Type B pancreatic cell (in vitro differentiated cells): ENCODE results near the gene RASGRP1. TPM values are rescaled to one million over a fixed set of nuclear protein-coding genes. Genes with fewer than 3 reads are reported as not detected.

Source experiments
- DNase-seq: peaks from one replicate; pipeline ENCODE4 v3.0.0; 2021; ENCODE audit warnings: mixed read lengths; ENCODE audit not compliant: unreplicated experiment; ENCODE audit errors: extremely low spot score
- H3K27ac Mint-ChIP-seq: 2 replicates; pipeline ENCODE4 v1.8.0; 2021; ENCODE audit warnings: mild to moderate bottlenecking, mixed read lengths
- H3K27me3 Mint-ChIP-seq: 2 replicates; pipeline ENCODE4 v1.8.0; 2021; ENCODE audit warnings: mixed read lengths
- H3K36me3 Mint-ChIP-seq: 2 replicates; pipeline ENCODE4 v1.8.0; 2021; ENCODE audit warnings: mixed read lengths
- H3K4me1 Mint-ChIP-seq: one replicate; pipeline ENCODE4 v1.8.0; 2021; ENCODE audit warnings: mixed read lengths; ENCODE audit not compliant: unreplicated experiment
- H3K4me3 Mint-ChIP-seq: 2 replicates; pipeline ENCODE4 v1.8.0; 2021; ENCODE audit warnings: mild to moderate bottlenecking, mixed read lengths
- H3K9me3 Mint-ChIP-seq: 2 replicates; pipeline ENCODE4 v1.8.0; 2021; ENCODE audit warnings: mixed read lengths
- total RNA-seq: library from RNA; stranded (reverse); gene quantifications from 2 replicates; pipeline ENCODE4 v1.2.1, GENCODE V29; 2021; ENCODE audit warnings: low replicate concordance
- TF ChIP-seq, protein P1 (sequence below): fragments of 200-600 bp; sonication (generic); conservative IDR thresholded peaks from 2 replicates; pipeline ENCODE4 v1.5.0; 2021; ENCODE audit warnings: antibody characterized with exemption, mild to moderate bottlenecking

Gene RASGRP1
- total RNA-seq, 1 donor from 2014 or later: 3.0 TPM

DNA sequence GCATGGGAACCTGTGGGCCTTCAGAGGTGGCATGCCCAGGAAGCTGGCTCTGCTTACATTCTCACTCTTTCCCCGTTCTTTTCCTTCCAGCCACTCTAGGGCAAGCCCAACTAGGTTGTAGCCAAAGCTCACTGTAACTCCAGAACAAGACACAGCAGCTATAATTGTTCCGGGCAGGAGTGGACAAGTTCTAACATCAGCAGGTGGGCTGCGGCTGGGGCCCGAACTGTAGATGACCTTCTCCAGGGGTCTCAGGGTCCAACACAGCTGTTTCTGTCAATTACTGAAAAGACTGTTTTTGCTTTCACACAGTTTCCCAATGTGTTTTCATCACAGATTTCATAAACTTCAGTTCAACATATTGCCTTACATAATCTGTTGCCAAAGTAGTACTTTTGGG is 11.5 kb downstream of the RASGRP1 start:
- TF ChIP-seq, protein P1, sequence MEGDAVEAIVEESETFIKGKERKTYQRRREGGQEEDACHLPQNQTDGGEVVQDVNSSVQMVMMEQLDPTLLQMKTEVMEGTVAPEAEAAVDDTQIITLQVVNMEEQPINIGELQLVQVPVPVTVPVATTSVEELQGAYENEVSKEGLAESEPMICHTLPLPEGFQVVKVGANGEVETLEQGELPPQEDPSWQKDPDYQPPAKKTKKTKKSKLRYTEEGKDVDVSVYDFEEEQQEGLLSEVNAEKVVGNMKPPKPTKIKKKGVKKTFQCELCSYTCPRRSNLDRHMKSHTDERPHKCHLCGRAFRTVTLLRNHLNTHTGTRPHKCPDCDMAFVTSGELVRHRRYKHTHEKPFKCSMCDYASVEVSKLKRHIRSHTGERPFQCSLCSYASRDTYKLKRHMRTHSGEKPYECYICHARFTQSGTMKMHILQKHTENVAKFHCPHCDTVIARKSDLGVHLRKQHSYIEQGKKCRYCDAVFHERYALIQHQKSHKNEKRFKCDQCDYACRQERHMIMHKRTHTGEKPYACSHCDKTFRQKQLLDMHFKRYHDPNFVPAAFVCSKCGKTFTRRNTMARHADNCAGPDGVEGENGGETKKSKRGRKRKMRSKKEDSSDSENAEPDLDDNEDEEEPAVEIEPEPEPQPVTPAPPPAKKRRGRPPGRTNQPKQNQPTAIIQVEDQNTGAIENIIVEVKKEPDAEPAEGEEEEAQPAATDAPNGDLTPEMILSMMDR: no peak
- no peak overlapping the region for H3K27ac Mint-ChIP-seq
- DNase-seq: no peak

DNA sequence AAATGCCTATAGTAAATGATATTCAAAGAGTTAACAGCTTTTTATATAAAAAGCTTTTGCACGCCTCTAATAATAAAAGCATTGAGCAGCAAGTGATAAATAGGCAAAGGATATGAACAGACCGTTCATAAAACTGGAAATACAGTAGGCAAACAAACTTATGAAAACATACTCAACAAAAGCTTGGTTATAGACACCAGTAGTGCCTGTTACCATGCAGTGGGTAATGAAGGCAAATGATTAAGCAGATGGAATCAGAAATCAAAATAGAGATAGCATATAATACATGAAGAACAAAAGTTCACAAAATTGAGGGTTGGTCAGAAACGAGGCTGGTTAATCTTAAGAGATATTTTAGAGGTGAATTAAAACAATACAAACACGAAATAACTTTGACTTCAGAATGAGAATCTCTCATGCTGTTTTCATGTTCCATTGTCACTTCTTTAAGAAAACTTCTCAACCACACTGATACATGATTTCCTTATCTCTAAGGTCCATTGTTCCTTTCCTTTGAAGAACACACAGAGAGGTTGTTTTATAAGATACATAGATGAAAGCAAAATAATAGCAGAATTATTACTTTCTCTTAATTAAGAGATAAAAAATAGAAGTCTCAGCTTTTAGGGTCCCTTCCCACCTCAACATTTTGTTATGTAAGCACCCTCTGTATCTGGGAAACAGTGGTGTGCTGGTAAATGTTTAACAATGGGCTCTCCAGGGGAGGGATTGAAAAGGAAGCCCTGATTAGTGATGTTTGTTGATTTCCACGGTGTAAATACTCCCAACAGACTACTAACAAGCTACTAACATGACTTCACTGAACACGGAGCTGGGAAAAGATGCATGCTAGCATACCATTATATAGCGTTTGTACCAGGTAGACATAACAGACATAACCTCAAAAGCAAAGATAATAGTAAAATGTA is 12.6 kb downstream of the RASGRP1 start:
- H3K4me1 Mint-ChIP-seq: peaks cover 18% of the 10 kb centered on the region
- no peaks in the 10 kb centered on the region for H3K27me3 Mint-ChIP-seq
- no peaks in the 10 kb centered on the region for H3K9me3 Mint-ChIP-seq

More for the DNA sequence above, 11.5 kb downstream of the RASGRP1 start:
- H3K27me3 Mint-ChIP-seq: no peaks in the 10 kb centered on the region
- H3K4me1 Mint-ChIP-seq: peaks cover 18% of the 10 kb centered on the region
- H3K9me3 Mint-ChIP-seq: no peaks in the 10 kb centered on the region
- H3K4me3 Mint-ChIP-seq: peak overlapping the region; percentile 12
- no peaks in the 10 kb centered on the region for H3K36me3 Mint-ChIP-seq

DNA sequence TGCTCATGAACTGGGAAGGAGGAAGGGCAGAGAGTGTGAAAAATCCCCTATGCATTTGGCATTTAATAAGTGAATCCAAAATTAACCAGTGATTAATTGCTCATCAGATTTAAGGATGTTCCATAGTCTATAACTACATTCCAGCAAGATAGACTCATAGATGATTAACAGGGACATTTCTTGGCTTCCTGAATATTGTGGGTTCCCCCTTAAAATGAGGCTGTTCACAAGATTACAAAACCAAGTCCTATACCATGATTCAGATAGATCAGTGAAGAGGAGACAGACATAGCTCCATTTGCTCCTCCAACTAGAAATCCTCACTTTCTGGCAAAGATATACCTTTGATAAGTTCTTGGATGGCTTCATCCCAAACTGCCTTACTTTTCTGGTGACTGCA is 15.4 kb downstream of the RASGRP1 start:
- no peaks in the 10 kb centered on the region for H3K36me3 Mint-ChIP-seq

More for the DNA sequence above, 12.6 kb downstream of the RASGRP1 start:
- DNase-seq: no peak
- TF ChIP-seq, protein P1: no peak
- Mint-ChIP-seq H3K4me3 (no peak overlapping the region), H3K36me3 (no peaks in the 10 kb centered on the region), H3K27ac (no peak overlapping the region)

DNA sequence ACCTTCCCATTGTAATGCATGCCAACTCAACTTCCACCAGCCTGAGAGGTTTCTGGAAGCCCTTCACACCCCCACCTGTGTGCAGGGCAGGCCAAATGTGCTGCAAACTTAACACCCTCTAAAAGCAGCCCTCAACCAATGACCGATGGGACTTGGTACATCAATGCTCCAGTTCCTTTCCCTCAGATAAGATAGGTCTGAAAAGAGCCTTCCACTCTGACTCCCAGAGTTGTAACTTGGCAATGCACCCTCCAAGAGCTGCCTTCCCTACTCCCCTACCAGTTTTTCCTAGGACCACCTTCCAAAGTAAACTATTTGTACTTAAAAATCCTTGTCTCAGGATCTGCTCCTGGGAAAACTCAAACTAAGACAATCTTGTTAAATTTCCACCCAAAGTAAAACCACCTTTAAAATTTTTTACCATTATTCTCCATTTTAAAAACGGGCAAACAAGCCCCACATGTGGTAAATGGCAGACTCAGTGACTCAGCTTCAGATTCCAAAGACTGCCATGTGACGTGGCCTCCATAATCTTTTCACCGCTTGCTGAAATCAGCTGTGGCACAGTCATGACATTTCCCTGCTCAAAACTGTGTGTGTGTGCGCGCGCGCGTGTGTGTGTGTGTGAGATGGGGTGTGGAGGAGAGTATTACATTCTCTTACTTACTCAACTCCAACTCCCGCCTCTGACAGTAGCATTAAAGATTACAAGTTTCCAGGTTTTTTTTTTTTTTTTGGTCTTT is 17.2 kb downstream of the RASGRP1 start:
- Mint-ChIP-seq H3K27ac (no peak overlapping the region), H3K27me3 (no peaks in the 10 kb centered on the region), H3K4me3 (no peak overlapping the region), H3K4me1 (no peaks in the 10 kb centered on the region), H3K36me3 (no peaks in the 10 kb centered on the region), H3K9me3 (no peaks in the 10 kb centered on the region)
- TF ChIP-seq, protein P1: no peak
- no peak for DNase-seq

More for the DNA sequence above, 15.4 kb downstream of the RASGRP1 start:
- DNase-seq: no peak
- Mint-ChIP-seq H3K27me3 (no peaks in the 10 kb centered on the region), H3K4me3 (no peak overlapping the region), H3K4me1 (peaks cover 12% of the 10 kb centered on the region), H3K27ac (no peak overlapping the region), H3K9me3 (no peaks in the 10 kb centered on the region)
- TF ChIP-seq, protein P1: no peak

DNA sequence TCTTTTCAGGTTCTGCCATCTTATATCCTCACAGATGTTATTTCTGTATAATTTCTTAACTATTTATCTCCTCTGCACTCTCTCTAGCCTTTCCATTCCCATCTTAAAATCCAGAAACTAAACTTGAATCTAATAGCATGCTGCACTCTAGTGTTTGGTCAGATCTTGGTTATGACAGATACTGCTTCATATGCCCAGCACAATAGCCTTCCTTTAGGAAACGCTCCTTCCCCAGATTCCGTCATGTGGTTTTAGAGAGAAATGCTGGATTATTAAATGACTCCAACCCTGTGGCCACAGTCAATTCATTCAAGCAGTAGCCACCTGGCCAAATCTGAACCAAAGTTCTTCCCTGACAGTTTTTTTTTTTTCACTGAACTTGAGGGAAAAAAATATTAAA is 19.4 kb downstream of the RASGRP1 start:
- no peak overlapping the region for H3K4me3 Mint-ChIP-seq
- H3K9me3 Mint-ChIP-seq: no peaks in the 10 kb centered on the region
- DNase-seq: no peak
- H3K27ac Mint-ChIP-seq: no peak overlapping the region
- TF ChIP-seq, protein P1: no peak
- H3K4me1 Mint-ChIP-seq: no peaks in the 10 kb centered on the region
- H3K27me3 Mint-ChIP-seq: no peaks in the 10 kb centered on the region
- H3K36me3 Mint-ChIP-seq: no peaks in the 10 kb centered on the region
